Measurements from ENCODE around the gene FBXW2. TPM values are rescaled to one million over a fixed set of nuclear protein-coding genes. Genes with fewer than 3 reads are reported as not detected.
"Not testable (repeated sequence)": the region's sequence is repeated elsewhere in the genome, so short reads cannot be mapped to it uniquely, and the experiment has no call there.

The FBXW2 gene
- total and polyA plus RNA-seq, 3 donors from 2014 or later, result 46.5 to 58.7 (median 52.9) TPM

GRCh38 chr9:120820095-120820494 is 26.9 kb upstream of the FBXW2 start:
- Histone ChIP-seq H3K4me3 (no peak overlapping the region), H3K9me3 (no peaks in the 10 kb centered on the region), H3K36me3 (ENCODE audit: low read depth, missing control alignments) (no peaks in the 10 kb centered on the region), H3K27ac (no peak overlapping the region), H3K4me1 (no peaks in the 10 kb centered on the region), H3K27me3 (no peaks in the 10 kb centered on the region)
- no peak for TF ChIP-seq POLR2A (IDR thresholded peaks at IDR 0.05)
- TF ChIP-seq, protein P1, sequence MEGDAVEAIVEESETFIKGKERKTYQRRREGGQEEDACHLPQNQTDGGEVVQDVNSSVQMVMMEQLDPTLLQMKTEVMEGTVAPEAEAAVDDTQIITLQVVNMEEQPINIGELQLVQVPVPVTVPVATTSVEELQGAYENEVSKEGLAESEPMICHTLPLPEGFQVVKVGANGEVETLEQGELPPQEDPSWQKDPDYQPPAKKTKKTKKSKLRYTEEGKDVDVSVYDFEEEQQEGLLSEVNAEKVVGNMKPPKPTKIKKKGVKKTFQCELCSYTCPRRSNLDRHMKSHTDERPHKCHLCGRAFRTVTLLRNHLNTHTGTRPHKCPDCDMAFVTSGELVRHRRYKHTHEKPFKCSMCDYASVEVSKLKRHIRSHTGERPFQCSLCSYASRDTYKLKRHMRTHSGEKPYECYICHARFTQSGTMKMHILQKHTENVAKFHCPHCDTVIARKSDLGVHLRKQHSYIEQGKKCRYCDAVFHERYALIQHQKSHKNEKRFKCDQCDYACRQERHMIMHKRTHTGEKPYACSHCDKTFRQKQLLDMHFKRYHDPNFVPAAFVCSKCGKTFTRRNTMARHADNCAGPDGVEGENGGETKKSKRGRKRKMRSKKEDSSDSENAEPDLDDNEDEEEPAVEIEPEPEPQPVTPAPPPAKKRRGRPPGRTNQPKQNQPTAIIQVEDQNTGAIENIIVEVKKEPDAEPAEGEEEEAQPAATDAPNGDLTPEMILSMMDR (IDR thresholded peaks at IDR 0.05), result no peak
- no peak for DNase-seq
- intact Hi-C loops (cut with DNase I; ENCODE audit: low total_unique reads), result no loop called here
- 82 to 91% methylated on average over 4 of the region's 4 CpGs for WGBS, 2 donors

GRCh38 chr9:120818595-120818994 is 25.4 kb upstream of the FBXW2 start:
- WGBS, 2 donors, result 81 to 89% methylated on average over 1 of the region's 1 CpG
- Histone ChIP-seq H3K27ac (no peak overlapping the region), H3K36me3 (ENCODE audit: low read depth, missing control alignments) (no peaks in the 10 kb centered on the region), H3K4me1 (no peaks in the 10 kb centered on the region), H3K27me3 (no peaks in the 10 kb centered on the region), H3K9me3 (no peaks in the 10 kb centered on the region), H3K4me3 (no peak overlapping the region)
- no peak for DNase-seq
- intact Hi-C loops (cut with DNase I; ENCODE audit: low total_unique reads), result no loop called here
- TF ChIP-seq POLR2A (IDR thresholded peaks at IDR 0.05), result no peak
- TF ChIP-seq, protein P1 (IDR thresholded peaks at IDR 0.05), result no peak

GRCh38 chr9:120815075-120815474 is 21.9 kb upstream of the FBXW2 start:
- Histone ChIP-seq H3K9me3 (no peaks in the 10 kb centered on the region), H3K27ac (no peak overlapping the region), H3K4me1 (no peaks in the 10 kb centered on the region), H3K4me3 (no peak overlapping the region), H3K27me3 (no peaks in the 10 kb centered on the region), H3K36me3 (ENCODE audit: low read depth, missing control alignments) (no peaks in the 10 kb centered on the region)
- no peak for DNase-seq
- intact Hi-C loops (cut with DNase I; ENCODE audit: low total_unique reads), result no loop called here
- WGBS, 2 donors, result 97% methylated on average over 4 of the region's 4 CpGs
- TF ChIP-seq, protein P1 (IDR thresholded peaks at IDR 0.05), result no peak
- TF ChIP-seq POLR2A (IDR thresholded peaks at IDR 0.05), result no peak

GRCh38 chr9:120808931-120809330 is 15.7 kb upstream of the FBXW2 start:
- intact Hi-C loops (cut with DNase I; ENCODE audit: low total_unique reads), result no loop called here
- TF ChIP-seq, protein P1 (IDR thresholded peaks at IDR 0.05), result no peak
- TF ChIP-seq POLR2A (IDR thresholded peaks at IDR 0.05), result no peak
- Histone ChIP-seq H3K27ac (no peak overlapping the region), H3K4me1 (no peaks in the 10 kb centered on the region), H3K4me3 (no peak overlapping the region), H3K36me3 (ENCODE audit: low read depth, missing control alignments) (no peaks in the 10 kb centered on the region), H3K9me3 (no peaks in the 10 kb centered on the region), H3K27me3 (no peaks in the 10 kb centered on the region)
- no peak for DNase-seq

- TF ChIP-seq, protein P1 (IDR thresholded peaks at IDR 0.05), result no peak
- TF ChIP-seq POLR2A (IDR thresholded peaks at IDR 0.05), result no peak
- intact Hi-C loops (cut with DNase I; ENCODE audit: low total_unique reads), result no loop called here
- no peaks in the 10 kb centered on the region for H3K27me3 ChIP-seq
- H3K9me3 ChIP-seq, result no peaks in the 10 kb centered on the region
- H3K27ac ChIP-seq, result no peak overlapping the region
- DNase-seq, result no peak
- no peaks in the 10 kb centered on the region for H3K4me1 ChIP-seq
- H3K4me3 ChIP-seq, result no peak overlapping the region
- H3K36me3 ChIP-seq (ENCODE audit: low read depth, missing control alignments), result no peaks in the 10 kb centered on the region
Observed at GRCh38 chr9:120807607-120808379, 14.6 kb upstream of the FBXW2 start.

DNA sequence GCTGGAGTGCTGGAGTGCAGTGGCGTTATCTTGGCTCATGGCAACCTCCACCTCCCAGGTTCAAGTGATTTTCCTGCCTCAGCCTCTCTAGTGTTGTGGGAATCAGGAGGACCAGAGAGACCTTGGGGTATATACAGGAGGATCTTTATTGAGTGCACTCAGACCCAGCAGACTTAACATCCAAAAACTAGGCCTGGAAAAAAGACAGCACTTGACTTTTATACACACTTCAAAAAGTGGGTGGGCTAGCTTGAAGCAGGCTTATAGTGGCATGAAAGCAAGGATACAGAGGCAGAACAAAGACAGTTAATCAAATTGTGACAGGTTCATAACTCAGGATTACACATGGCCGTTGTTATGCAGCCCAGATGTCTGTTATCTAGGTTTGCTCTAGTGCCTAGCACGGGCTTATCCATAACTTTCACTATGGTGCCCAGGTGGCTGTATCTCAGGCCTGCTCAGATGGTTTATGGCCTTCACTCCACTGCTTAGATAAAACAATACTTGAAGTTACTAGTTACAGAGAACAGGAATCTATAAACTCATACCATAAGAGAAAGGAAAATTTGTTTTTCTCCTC is 11.7 kb upstream of the FBXW2 start:
- H3K27ac ChIP-seq; H3K4me1 ChIP-seq; H3K9me3 ChIP-seq; intact Hi-C loops (cut with DNase I; ENCODE audit: low total_unique reads); H3K36me3 ChIP-seq (ENCODE audit: low read depth, missing control alignments); DNase-seq; H3K4me3 ChIP-seq; H3K27me3 ChIP-seq: not testable (repeated sequence)
- 71% methylated on average over 3 of the region's 3 CpGs for WGBS, 2 donors
